HepG2 (cell line): Measurements from ENCODE around the gene ELAVL2. TPM values are rescaled to one million over a fixed set of nuclear protein-coding genes. Genes with fewer than 3 reads are reported as not detected.

Experiments
- ATAC-seq: fragments of 200-7000 bp; cut with Tn5 transposase; 3 replicates; pipeline ENCODE4 v1.9.1; 2020; ENCODE audit warnings: mild to moderate bottlenecking, moderate library complexity
- BruUV-seq: library from RNA; stranded (reverse); fragments of 400-500 nt; replicated peaks from 2 replicates; lab custom pipeline; 2021; lab: Mats Ljungman, UMichigan
- CTCF ChIA-PET: fragments of 300-600 bp; formaldehyde crosslinking; extraction: SDS; loops from one replicate; lab custom pipeline; 2021; ENCODE audit warnings: low total read pairs, inconsistent platforms, low intra/inter-chr PET ratio; lab: Yijun Ruan, JAX
- POLR2A ChIA-PET: fragments of 350-600 bp; sonication (Branson Sonifier 250); formaldehyde crosslinking; loops from one replicate; lab custom pipeline; 2020; ENCODE audit warnings: antibody characterized with exemption, inconsistent platforms; lab: Yijun Ruan, JAX
- DNase-seq: peaks from one replicate; pipeline ENCODE4 v3.0.0-alpha.2; 2015; ENCODE audit warnings: low spot score
- FAIRE-seq: peaks from 3 replicates; lab custom pipeline; 2011; peaks lifted over from hg19 to GRCh38; lab: Jason Lieb, UNC
- H2AFZ ChIP-seq: one replicate; pipeline ENCODE4 v1.6.1; 2011; ENCODE audit warnings: low read length, inconsistent platforms
- H3K27ac ChIP-seq: fragments of 300-600 bp; 3 replicates; pipeline ENCODE4 v1.8.0; 2011; ENCODE audit warnings: mixed run types, mild to moderate bottlenecking, mixed read lengths, low read length, inconsistent platforms; ENCODE audit not compliant: insufficient read depth; ENCODE audit errors: extremely low read length
- H3K27me3 ChIP-seq, 2 experiments: fragments of 200-600 bp in 1 of 2; 2 replicates in 1 of 2; 3 replicates in 1 of 2; pipeline versions ENCODE4 v1.6.0 to v1.8.0; 2011; ENCODE audit warnings: low read length in 2 of 2, mild to moderate bottlenecking in 2 of 2, moderate library complexity in 2 of 2, inconsistent platforms in 1 of 2; ENCODE audit not compliant: insufficient read depth in 2 of 2, control insufficient read depth in 1 of 2
- H3K36me3 ChIP-seq, 2 experiments: fragments of 200-600 bp in 1 of 2; replicated peaks in 1 of 2; 2 replicates in 1 of 2; 3 replicates in 1 of 2; pipeline versions ENCODE4 v1.5.1 to v1.8.0; 2011; ENCODE audit warnings: low read length in 2 of 2, inconsistent platforms in 1 of 2; ENCODE audit not compliant: insufficient read depth in 2 of 2, control insufficient read depth in 1 of 2
- H3K4me1 ChIP-seq: 2 replicates; pipeline ENCODE4 v1.5.1; 2012; ENCODE audit warnings: low read length, inconsistent platforms; ENCODE audit not compliant: insufficient read depth
- H3K4me2 ChIP-seq: 2 replicates; pipeline ENCODE4 v1.6.0; 2011; ENCODE audit warnings: low read depth, low read length, inconsistent platforms
- H3K4me3 ChIP-seq, 3 experiments: fragments of 200-600 bp in 1 of 3; sonication (generic), shearing (Covaris generic) in 1 of 3; replicated peaks in 1 of 3; 2 replicates each; pipeline ENCODE4 v1.5.1; 2011 to 2016; ENCODE audit warnings: low read length in 3 of 3, inconsistent platforms in 2 of 3, low read depth in 2 of 3, mild to moderate bottlenecking in 2 of 3, control low read depth in 1 of 3, mixed read lengths in 1 of 3; ENCODE audit not compliant: insufficient read depth in 1 of 3
- H3K79me2 ChIP-seq: one replicate; pipeline ENCODE4 v1.6.1; 2011; ENCODE audit warnings: low read length, inconsistent platforms; ENCODE audit not compliant: insufficient read depth
- H3K9ac ChIP-seq: 2 replicates; pipeline ENCODE4 v1.6.0; 2011; ENCODE audit warnings: mild to moderate bottlenecking, low read depth, low read length, inconsistent platforms; ENCODE audit not compliant: insufficient read depth
- H3K9me3 ChIP-seq: 2 replicates; pipeline ENCODE4 v1.5.1; 2012; ENCODE audit warnings: mild to moderate bottlenecking, low read length
- H4K20me1 ChIP-seq: 2 replicates; pipeline ENCODE4 v1.6.0; 2011; ENCODE audit warnings: inconsistent platforms, mild to moderate bottlenecking, low read length, moderate library complexity; ENCODE audit not compliant: insufficient read depth
- MED13 ChIP-seq: sonication (generic); formaldehyde crosslinking; IDR thresholded peaks from 2 replicates; pipeline ENCODE4 v1.5.0; 2020; ENCODE audit warnings: missing genetic modification reagents
- POLR2AphosphoS5 ChIP-seq: IDR thresholded peaks from 2 replicates; pipeline ENCODE4 v1.6.1; 2012; ENCODE audit warnings: low read depth, low read length
- RELA ChIP-seq: sonication (generic); formaldehyde crosslinking; IDR thresholded peaks from 2 replicates; pipeline ENCODE4 v1.4.0; 2020; ENCODE audit warnings: missing genetic modification reagents
- TFAP4 ChIP-seq: sonication (generic); IDR thresholded peaks from 2 replicates; pipeline ENCODE4 v1.6.1; 2016; ENCODE audit warnings: low read depth, borderline replicate concordance
- ZBTB3 ChIP-seq: sonication (generic); formaldehyde crosslinking; IDR thresholded peaks from 2 replicates; pipeline ENCODE4 v1.4.0; 2020; ENCODE audit warnings: low read depth, mild to moderate bottlenecking, moderate library complexity, missing genetic modification reagents, borderline replicate concordance
- ZBTB34 ChIP-seq: sonication (generic); formaldehyde crosslinking; IDR thresholded peaks from 2 replicates; pipeline ENCODE4 v1.8.0; 2022; ENCODE audit warnings: mild to moderate bottlenecking, missing genetic modification reagents
- ZBTB8A ChIP-seq: sonication (generic); formaldehyde crosslinking; IDR thresholded peaks from 2 replicates; pipeline ENCODE4 v1.4.0; 2020; ENCODE audit warnings: mild to moderate bottlenecking, low read depth, missing genetic modification reagents, borderline replicate concordance
- ZFP36L1 ChIP-seq: sonication (generic); formaldehyde crosslinking; IDR thresholded peaks from 2 replicates; pipeline ENCODE4 v1.8.0; 2022; ENCODE audit warnings: mild to moderate bottlenecking, missing genetic modification reagents, moderate library complexity
- ZNF101 ChIP-seq: sonication (generic); formaldehyde crosslinking; IDR thresholded peaks from 2 replicates; pipeline ENCODE4 v1.4.0; 2020; ENCODE audit warnings: mild to moderate bottlenecking, low read depth, missing genetic modification reagents, borderline replicate concordance
- ZNF138 ChIP-seq: sonication (generic); formaldehyde crosslinking; IDR thresholded peaks from 2 replicates; pipeline ENCODE4 v1.5.0; 2020; ENCODE audit warnings: mild to moderate bottlenecking, low read depth, missing genetic modification reagents
- ZNF251 ChIP-seq: sonication (generic); formaldehyde crosslinking; IDR thresholded peaks from 2 replicates; pipeline ENCODE4 v1.9.0; 2021; ENCODE audit warnings: mild to moderate bottlenecking, missing genetic modification reagents
- ZNF33B ChIP-seq: sonication (generic); formaldehyde crosslinking; IDR thresholded peaks from 2 replicates; pipeline ENCODE4 v1.5.1; 2020; ENCODE audit warnings: mild to moderate bottlenecking, missing genetic modification reagents
- ZNF530 ChIP-seq: sonication (generic); formaldehyde crosslinking; IDR thresholded peaks from 2 replicates; pipeline ENCODE4 v1.5.0; 2020; ENCODE audit warnings: low read depth, mild to moderate bottlenecking, missing genetic modification reagents
- ZNF558 ChIP-seq: sonication (generic); formaldehyde crosslinking; IDR thresholded peaks from 2 replicates; pipeline ENCODE4 v1.9.0; 2022; ENCODE audit warnings: mild to moderate bottlenecking, missing genetic modification reagents, borderline replicate concordance
- ZNF788 ChIP-seq: sonication (generic); formaldehyde crosslinking; IDR thresholded peaks from 2 replicates; pipeline ENCODE4 v1.5.0; 2020; ENCODE audit warnings: mild to moderate bottlenecking, missing genetic modification reagents, borderline replicate concordance
- WGBS: methylation state at CpG from one replicate; pipeline ENCODE4 v1.1.6; 2017; ENCODE audit warnings: low lambda C conversion rate; 5-methylcytosine and 5-hydroxymethylcytosine counted together
- in situ Hi-C: cut with HindIII; loops from 2 replicates; pipeline ENCODE4 v1.10.0; 2017; ENCODE audit warnings: low pct_unique_long_range_greater_than_20kb; ENCODE audit not compliant: extremely low pct_ligation_motif_present
- intact Hi-C: fragments of 100-400 bp; cut with micrococcal nuclease; formaldehyde crosslinking; loops from one replicate; pipeline ENCODE4 v1.10.0; 2022; ENCODE audit not compliant: unreplicated experiment
- polyA plus RNA-seq, 8 experiments: library from polyadenylated mRNA; depleted of rRNA in 3 of 8; stranded (reverse) in 7 of 8; unstranded in 1 of 8; fragments of >200 nt; fragmentation: Illumina TruSeq in 4 of 8; extraction: Trizol in 4 of 8; gene quantifications; 2 replicates each; pipeline versions ENCODE4 v1.2.1 to v1.2.3, GENCODE V29; 2011 to 2016; ENCODE audit warnings: low read depth in 4 of 8, missing spikeins in 1 of 8, mixed read lengths in 1 of 8; ENCODE audit not compliant: insufficient read depth in 1 of 8
- total RNA-seq, 5 experiments: library from RNA; depleted of rRNA; stranded (reverse); fragments of >200 nt; fragmentation: Illumina TruSeq; extraction: Trizol; gene quantifications; 2 replicates each; pipeline ENCODE4 v1.2.3, GENCODE V29; 2016; ENCODE audit warnings: low read depth in 1 of 5

ELAVL2 gene
- total and polyA plus RNA-seq, 2 of the 13 experiments (the other 11 are each of a cell fraction or from before 2014, with no cell fraction given): not detected

- TF ChIP-seq ZBTB34 (no peak), ZNF530 (CRISPR knock-in tag) (no peak), ZNF251 (no peak), ZNF558 (CRISPR knock-in tag) (no peak)
Observed at GRCh38 chr9:23682352-23682751, 143.7 kb downstream of the ELAVL2 start (continued).

- in situ Hi-C loops (no loop called here), intact Hi-C loops (no loop called here)
- Histone ChIP-seq H3K4me1 (no peaks in the 10 kb centered on the region), H2AFZ (no peak overlapping the region), H4K20me1 (no peaks in the 10 kb centered on the region), H3K4me2 (no peak overlapping the region), H3K9me3 (no peaks in the 10 kb centered on the region; the same call in 1 of the 2 replicates), H3K36me3 (no peaks in the 10 kb centered on the region), H3K27me3 (no peaks in the 10 kb centered on the region), H3K4me3 (no peak overlapping the region), H3K79me2 (no peaks in the 10 kb centered on the region), H3K9ac (no peak overlapping the region)
- DNase-seq: no peak
- no peak for ATAC-seq
- ChIA-PET CTCF (no interaction called here), POLR2A (no interaction called here)
- no peak for FAIRE-seq
- 0% methylated on average over 3 of the region's 3 CpGs for WGBS
- no TSS peak for BruUV-seq
- TF ChIP-seq ZBTB8A (CRISPR knock-in tag) (no peak), ZBTB3 (no peak), ZNF101 (CRISPR knock-in tag) (no peak), TFAP4 (no peak), MED13 (CRISPR knock-in tag) (no peak), ZNF788 (CRISPR knock-in tag) (no peak), ZNF558 (CRISPR knock-in tag) (no peak), ZNF33B (CRISPR knock-in tag) (no peak), POLR2AphosphoS5 (no peak), ZNF138 (CRISPR knock-in tag) (no peak), ZFP36L1 (no peak), RELA (no peak)
- TF ChIP-seq, all 625 proteins: peak for 0
- no peak overlapping the region for H3K27ac ChIP-seq
Observed at GRCh38 chr9:23677446-23677845, 148.6 kb downstream of the ELAVL2 start.
